PC-9 (cell line): ENCODE results near the gene MRPS14. TPM values are rescaled to one million over a fixed set of nuclear protein-coding genes. Genes with fewer than 3 reads are reported as not detected.
A peak's percentile ranks its signal among the peaks of the same experiment; 100 is the strongest.
"Not testable (repeated sequence)": the region's sequence is repeated elsewhere in the genome, so short reads cannot be mapped to it uniquely, and the experiment has no call there.

ENCODE experiments used
- BruUV-seq: library from RNA; stranded (reverse); fragments of 400-500 nt; replicated peaks from 2 replicates; lab custom pipeline; 2021; lab: Mats Ljungman, UMichigan
- CTCF ChIA-PET: fragments of 300-600 bp; sonication (Branson Sonifier 250); formaldehyde crosslinking; loops from one replicate; lab custom pipeline; 2022; ENCODE audit warnings: antibody characterized with exemption; lab: Charles Lee
- POLR2A ChIA-PET: fragments of 300-600 bp; sonication (Branson Sonifier 250); formaldehyde crosslinking; loops from one replicate; lab custom pipeline; 2022; ENCODE audit warnings: antibody characterized with exemption; ENCODE audit not compliant: unreplicated experiment; lab: Charles Lee
- DNase-seq, 2 experiments: peaks; one replicate each; pipeline versions ENCODE4 v3.0.0 to v3.0.0-alpha.2; 2015 to 2022; ENCODE audit warnings: mixed read lengths in 1 of 2
- H2AFZ ChIP-seq: fragments of 200-600 bp; sonication (generic); 2 replicates; pipeline ENCODE4 v1.8.1; 2017; ENCODE audit warnings: antibody characterized with exemption
- H3F3A ChIP-seq: fragments of 200-600 bp; sonication (generic); 2 replicates; pipeline ENCODE4 v1.8.1; 2017; ENCODE audit warnings: antibody characterized with exemption, mild to moderate bottlenecking, low read depth; ENCODE audit not compliant: insufficient read depth
- H3K27ac ChIP-seq: fragments of 200-600 bp; sonication (generic); 2 replicates; pipeline ENCODE4 v1.6.1; 2016; ENCODE audit warnings: mixed run types
- H3K27me3 ChIP-seq: fragments of 200-600 bp; sonication (generic); 2 replicates; pipeline ENCODE4 v1.6.1; 2016; ENCODE audit warnings: low read depth, mixed run types; ENCODE audit not compliant: insufficient read depth
- H3K36me3 ChIP-seq: fragments of 200-600 bp; sonication (generic); 2 replicates; pipeline ENCODE4 v1.6.1; 2016; ENCODE audit warnings: low read depth, mixed run types
- H3K4me1 ChIP-seq: fragments of 200-600 bp; sonication (generic); replicated peaks from 2 replicates; pipeline ENCODE4 v1.6.1; 2016; ENCODE audit warnings: mixed run types; ENCODE audit not compliant: insufficient read depth
- H3K4me2 ChIP-seq: fragments of 200-600 bp; sonication (generic); 2 replicates; pipeline ENCODE4 v1.6.1; 2017; ENCODE audit warnings: mixed run types
- H3K4me3 ChIP-seq: fragments of 200-600 bp; sonication (generic); 2 replicates; pipeline ENCODE4 v1.6.1; 2016; ENCODE audit warnings: mixed run types
- H3K79me2 ChIP-seq: fragments of 200-600 bp; sonication (generic); 2 replicates; pipeline ENCODE4 v1.6.1; 2017; ENCODE audit warnings: low read depth, mixed run types
- H3K9me2 ChIP-seq: fragments of 200-600 bp; sonication (generic); 2 replicates; pipeline ENCODE4 v1.8.1; 2017; ENCODE audit warnings: mild to moderate bottlenecking; ENCODE audit not compliant: insufficient read depth
- H3K9me3 ChIP-seq: fragments of 200-600 bp; sonication (generic); 2 replicates; pipeline ENCODE4 v1.8.1; 2016; ENCODE audit warnings: low read depth; ENCODE audit not compliant: insufficient read depth
- H4K20me1 ChIP-seq: fragments of 200-600 bp; sonication (generic); 2 replicates; pipeline ENCODE4 v1.8.1; 2017; ENCODE audit not compliant: insufficient read depth
- EZH2 ChIP-seq: fragments of 200-600 bp; sonication (generic); IDR thresholded peaks from 2 replicates; pipeline ENCODE4 v1.8.0; 2017; ENCODE audit warnings: antibody characterized with exemption, low read depth
- intact Hi-C: fragments of 100-400 bp; cut with micrococcal nuclease; formaldehyde crosslinking; loops from one replicate; pipeline ENCODE4 v1.10.0; 2022; ENCODE audit not compliant: unreplicated experiment
- total RNA-seq: library from RNA; stranded (reverse); gene quantifications from 2 replicates; pipeline ENCODE4 v1.2.3, GENCODE V29; 2021
- TF ChIP-seq, protein P1 (sequence below): fragments of 200-600 bp; sonication (generic); conservative IDR thresholded peaks from 2 replicates; pipeline ENCODE4 v1.6.1; 2017; ENCODE audit warnings: mixed run types, antibody characterized with exemption, mild to moderate bottlenecking, moderate library complexity

MRPS14 gene
- total RNA-seq, 1 experiment from 2014 or later, result 28.8 TPM

DNA sequence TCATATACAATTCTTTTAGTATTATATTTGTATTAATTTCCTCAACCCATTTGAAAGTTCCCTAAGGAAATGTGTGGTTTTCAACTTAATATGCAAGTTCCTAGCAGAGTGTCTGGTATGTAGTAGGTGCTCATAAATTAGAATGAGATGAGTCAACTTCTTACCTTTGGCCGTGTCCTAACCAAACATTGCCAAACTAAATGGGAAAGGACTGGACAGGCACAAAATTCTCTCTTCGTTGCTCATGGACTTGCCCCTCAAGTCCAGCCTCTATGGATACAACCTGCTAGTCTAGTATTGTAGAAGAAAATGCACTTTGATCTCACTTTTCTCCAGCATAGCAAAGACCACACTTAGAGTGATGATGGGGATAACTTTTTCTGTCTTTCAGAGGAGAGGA is 11.6 kb upstream of the MRPS14 start:
- ChIA-PET POLR2A (no interaction called here), CTCF (interaction anchor here (0.7 kb wide), 1 partner anchor 286 kb away, joined by 3 read pairs; no protein-coding TSS in a partner anchor)
- H3K9me3 ChIP-seq, result no peaks in the 10 kb centered on the region
- H3K4me2 ChIP-seq, result peak overlapping the region; percentile 34
- intact Hi-C loops, result no loop called here
- no peaks in the 10 kb centered on the region for H3K27me3 ChIP-seq
- H3K27ac ChIP-seq, result 0 out of 2 replicates have a peak overlapping the region, but pooled peaks have one; percentile 7
- H3K36me3 ChIP-seq, result no peaks in the 10 kb centered on the region
- TF ChIP-seq EZH2, result no peak
- TF ChIP-seq, protein P1, sequence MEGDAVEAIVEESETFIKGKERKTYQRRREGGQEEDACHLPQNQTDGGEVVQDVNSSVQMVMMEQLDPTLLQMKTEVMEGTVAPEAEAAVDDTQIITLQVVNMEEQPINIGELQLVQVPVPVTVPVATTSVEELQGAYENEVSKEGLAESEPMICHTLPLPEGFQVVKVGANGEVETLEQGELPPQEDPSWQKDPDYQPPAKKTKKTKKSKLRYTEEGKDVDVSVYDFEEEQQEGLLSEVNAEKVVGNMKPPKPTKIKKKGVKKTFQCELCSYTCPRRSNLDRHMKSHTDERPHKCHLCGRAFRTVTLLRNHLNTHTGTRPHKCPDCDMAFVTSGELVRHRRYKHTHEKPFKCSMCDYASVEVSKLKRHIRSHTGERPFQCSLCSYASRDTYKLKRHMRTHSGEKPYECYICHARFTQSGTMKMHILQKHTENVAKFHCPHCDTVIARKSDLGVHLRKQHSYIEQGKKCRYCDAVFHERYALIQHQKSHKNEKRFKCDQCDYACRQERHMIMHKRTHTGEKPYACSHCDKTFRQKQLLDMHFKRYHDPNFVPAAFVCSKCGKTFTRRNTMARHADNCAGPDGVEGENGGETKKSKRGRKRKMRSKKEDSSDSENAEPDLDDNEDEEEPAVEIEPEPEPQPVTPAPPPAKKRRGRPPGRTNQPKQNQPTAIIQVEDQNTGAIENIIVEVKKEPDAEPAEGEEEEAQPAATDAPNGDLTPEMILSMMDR, result no peak
- H3K4me3 ChIP-seq, result no peak overlapping the region
- peaks cover 31% of the 10 kb centered on the region for H3K4me1 ChIP-seq
- no peak overlapping the region for H2AFZ ChIP-seq
- H3F3A ChIP-seq, result peaks cover 14% of the 10 kb centered on the region; the same call in 1 of the 2 replicates
- no peaks in the 10 kb centered on the region for H3K79me2 ChIP-seq
- no TSS peak for BruUV-seq
- DNase-seq, result peak in 1 of 2 experiments; percentile 92
- H4K20me1 ChIP-seq, result no peaks in the 10 kb centered on the region
- no peaks in the 10 kb centered on the region for H3K9me2 ChIP-seq

DNA sequence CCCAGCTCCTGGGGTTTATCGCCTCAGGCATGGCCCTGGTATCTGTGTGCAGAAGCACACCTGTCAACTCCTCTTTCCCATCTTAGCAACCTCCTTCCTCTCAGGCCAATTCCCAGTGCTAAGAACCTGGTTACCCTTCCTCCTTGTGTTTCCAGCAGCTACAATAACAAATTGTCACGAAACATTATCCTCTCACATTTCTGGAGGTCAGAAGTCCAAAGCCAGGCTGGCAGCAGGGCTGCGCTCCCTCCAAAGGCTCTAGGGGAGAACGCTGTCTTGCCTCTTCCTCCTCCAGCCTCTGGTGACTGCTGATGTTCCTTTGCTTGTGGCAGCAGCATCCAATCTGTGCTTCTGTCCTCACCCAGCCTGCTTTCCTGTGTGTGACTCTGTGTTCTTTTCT is 10.7 kb upstream of the MRPS14 start:
- Histone ChIP-seq H3K4me2 (0 out of 2 replicates have a peak overlapping the region, but pooled peaks have one; percentile 34), H3K36me3 (no peaks in the 10 kb centered on the region), H3K79me2 (no peaks in the 10 kb centered on the region), H3F3A (peaks cover 19% of the 10 kb centered on the region; the same call in 1 of the 2 replicates), H4K20me1 (no peaks in the 10 kb centered on the region), H3K4me3 (no peak overlapping the region), H2AFZ (no peak overlapping the region), H3K27me3 (no peaks in the 10 kb centered on the region), H3K9me2 (no peaks in the 10 kb centered on the region), H3K9me3 (no peaks in the 10 kb centered on the region), H3K27ac (no peak overlapping the region), H3K4me1 (peaks cover 37% of the 10 kb centered on the region)
- CTCF ChIA-PET, result no interaction called here
- no peak for DNase-seq
- BruUV-seq, result no TSS peak
- POLR2A ChIA-PET, result no interaction called here
- intact Hi-C loops, result no loop called here
- TF ChIP-seq, protein P1, result no peak
- no peak for TF ChIP-seq EZH2

DNA sequence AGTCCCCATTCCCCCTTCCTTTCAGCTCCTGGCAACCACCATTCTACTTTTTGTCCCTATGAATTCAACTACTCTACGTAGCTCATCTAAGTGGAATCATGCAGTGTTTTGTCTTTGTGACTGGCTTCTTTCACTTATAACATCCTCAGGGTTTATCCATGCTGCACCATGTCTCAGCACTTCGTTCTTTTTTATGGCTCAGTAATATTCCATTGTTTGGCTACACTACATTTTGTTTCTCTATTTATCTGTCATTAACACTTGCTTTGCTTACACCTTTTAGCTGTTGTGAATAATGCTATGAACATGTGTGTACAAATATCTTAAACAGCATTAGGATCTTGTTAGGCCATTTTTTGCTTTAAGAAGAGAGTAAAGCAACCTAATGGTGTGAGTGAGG is 1.5 kb upstream of the MRPS14 start:
- intact Hi-C loops, result loop anchor here (5.0 kb wide), 3 partner anchors 128 to 1858 kb away; no protein-coding TSS in a partner anchor

DNA sequence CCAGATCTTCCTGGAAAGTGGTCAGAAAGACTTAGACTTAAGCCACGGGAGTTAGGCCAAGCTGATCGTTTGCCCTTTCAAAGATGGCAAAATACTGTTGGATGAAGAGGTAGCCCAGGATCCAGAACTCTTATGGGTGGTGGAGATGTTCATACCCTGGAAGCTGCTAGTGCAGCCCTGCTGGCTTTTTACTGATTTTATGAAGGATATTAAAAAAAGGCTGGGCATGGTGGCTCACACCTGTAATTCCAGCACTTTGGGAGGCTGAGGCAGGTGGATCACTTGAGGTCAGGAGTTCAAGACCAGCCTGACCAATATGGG is 657 bp upstream of the MRPS14 start:
- H3K9me2 ChIP-seq, H3K27me3 ChIP-seq, H3K9me3 ChIP-seq, intact Hi-C loops, H3F3A ChIP-seq, H3K36me3 ChIP-seq, H4K20me1 ChIP-seq, DNase-seq: not testable (repeated sequence)
- Histone ChIP-seq H3K4me1 (peaks cover 12% of the 10 kb centered on the region; the same call in 1 of the 2 replicates), H3K27ac (peak overlapping the region; percentile 82), H3K4me2 (peak overlapping the region; percentile 87), H3K4me3 (peak overlapping the region; percentile 95), H2AFZ (peak overlapping the region; percentile 99), H3K79me2 (peaks cover 26% of the 10 kb centered on the region)
- TSS peak; percentile 99 for BruUV-seq
- ChIA-PET CTCF (interaction anchor here (1.0 kb wide), 1 partner anchor 102 kb away, joined by 9 read pairs; no protein-coding TSS in a partner anchor), POLR2A (interaction anchor here (0.5 to 1.7 kb wide), 3 partner anchors 24 to 205 kb away, joined by 4 to 16 read pairs (median 11); partner anchors contain the start of gene CACYBP)

More for the DNA sequence above, 1.5 kb upstream of the MRPS14 start:
- Histone ChIP-seq H3K79me2 (peaks cover 26% of the 10 kb centered on the region), H3K4me3 (no peak overlapping the region), H3K9me3 (no peaks in the 10 kb centered on the region), H2AFZ (no peak overlapping the region), H3K27me3 (no peaks in the 10 kb centered on the region), H3F3A (peaks cover 12% of the 10 kb centered on the region; the same call in 1 of the 2 replicates), H3K36me3 (no peaks in the 10 kb centered on the region), H3K27ac (no peak overlapping the region), H3K9me2 (no peaks in the 10 kb centered on the region), H3K4me2 (no peak overlapping the region), H4K20me1 (no peaks in the 10 kb centered on the region), H3K4me1 (peaks cover 20% of the 10 kb centered on the region)
- BruUV-seq, result no TSS peak
- DNase-seq, result no peak
- CTCF ChIA-PET, result no interaction called here
- TF ChIP-seq, protein P1, result no peak
- POLR2A ChIA-PET, result no interaction called here
